ENCODE results near the gene SMPD3.

- TF ChIP-seq POLR2A (IDR thresholded peaks at IDR 0.05; ENCODE audit: low read length) (no peak), GATA1 (IDR thresholded peaks at IDR 0.05; ENCODE audit: low read depth, low read length) (no peak)
These were observed 13.6 kb downstream of the SMPD3 start for GRCh38 chr16:68434624-68435210.

Data from erythroblast (primary cell).